Activated effector memory CD4-positive, alpha-beta T cell treated with Interleukin-2 at 50 U/mL for 16 hours (primary cell): Measurements from ENCODE around the gene BICDL2.

Experiments used
- DNase-seq: peaks from one replicate; pipeline ENCODE4 v3.0.0-alpha.2; 2020

Gene BICDL2

DNA sequence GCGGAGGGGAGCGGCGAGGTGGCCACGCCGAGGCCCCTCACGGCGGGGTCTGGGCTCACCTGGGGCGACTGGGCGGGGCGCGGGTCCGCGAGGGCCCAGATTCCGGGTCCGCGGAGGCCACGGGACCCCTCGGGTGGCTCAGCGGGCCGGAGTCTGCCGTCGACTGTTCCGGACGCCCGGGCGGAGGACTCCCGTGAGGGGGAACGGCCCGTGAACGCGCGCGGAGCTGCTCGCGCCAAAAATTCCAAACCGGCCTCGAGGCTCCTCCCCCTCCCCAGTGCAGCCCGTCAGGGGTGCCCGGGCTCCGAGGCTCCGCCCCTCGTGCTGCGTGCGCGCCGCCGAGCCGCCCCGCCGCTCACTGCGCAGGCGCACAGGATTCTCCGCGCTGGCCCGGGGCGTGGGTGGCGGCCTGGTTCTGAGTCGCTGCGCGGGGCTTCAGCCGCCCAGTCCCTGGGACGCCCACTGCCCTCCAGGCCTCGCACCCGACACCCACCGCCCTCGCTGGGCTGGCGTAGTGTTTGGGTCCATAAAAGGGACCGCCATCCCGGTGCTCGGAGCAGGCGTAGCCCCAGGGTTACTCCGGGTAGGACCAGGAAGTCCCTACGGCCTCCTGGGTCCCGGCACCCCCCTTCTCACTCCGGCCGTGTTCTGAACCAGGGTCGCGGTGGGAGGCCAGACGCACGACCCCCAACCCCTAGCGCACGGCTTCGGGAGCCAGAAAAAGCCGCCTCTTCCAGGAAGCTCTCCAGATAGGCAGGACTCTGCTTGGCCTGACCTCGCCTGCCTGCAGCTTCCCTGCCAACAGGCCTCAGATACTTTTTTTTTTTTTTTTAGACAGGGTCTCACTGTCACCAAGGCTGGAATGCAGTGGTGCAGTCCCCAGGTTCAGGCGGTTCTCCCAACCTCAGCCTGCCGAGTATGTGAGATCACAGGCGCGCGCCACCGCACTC lies 56.2 kb downstream of the BICDL2 start, which contains the start of gene PKMYT1:
Gene PKMYT1 (minus strand): TSS at position 220 of the 950 bp plus-strand sequence. CDS start 789 bp downstream, outside the sequence.
- DNase-seq: peak; percentile 93

DNA sequence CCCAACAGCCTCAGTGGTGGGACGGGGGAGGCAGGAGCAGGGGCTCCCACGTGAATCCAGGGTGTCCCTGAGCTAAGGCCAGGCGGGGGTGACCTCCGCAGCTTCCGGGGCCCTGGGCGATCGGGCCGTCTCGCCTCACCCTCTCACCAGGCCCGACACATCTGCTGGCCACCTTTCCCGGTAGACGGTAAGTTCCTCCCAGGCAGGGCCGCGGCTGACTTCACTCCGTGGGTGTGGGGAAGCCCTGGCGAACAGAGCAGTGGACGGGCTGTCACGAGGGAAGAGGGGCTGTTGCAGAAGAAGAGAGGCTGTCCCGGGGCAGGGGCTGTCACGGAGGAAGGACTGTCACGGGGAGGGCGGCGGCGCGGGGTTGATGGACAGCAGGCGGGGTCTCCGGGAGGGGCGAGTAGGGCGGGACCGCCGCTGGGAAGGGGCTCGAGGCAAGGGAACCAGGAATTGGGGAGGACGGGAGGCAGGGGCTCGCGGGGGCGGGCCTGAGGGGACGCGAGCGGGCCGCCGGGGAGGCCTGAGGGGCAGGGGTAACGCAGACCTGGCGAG lies 57.0 kb downstream of the BICDL2 start:
- DNase-seq: no peak
